Endothelial cell of hepatic sinusoid (primary cell): ENCODE results near the gene TVP23A.
"Not testable (repeated sequence)": the region's sequence is repeated elsewhere in the genome, so short reads cannot be mapped to it uniquely, and the experiment has no call there.

ENCODE experiments used
- in situ Hi-C: cut with HindIII; loops from 2 replicates; pipeline ENCODE4 v1.10.0; 2017; ENCODE audit warnings: low sequenced_read_pairs

The TVP23A gene

GRCh38 chr16:10806698-10807097 lies 11.9 kb downstream of the TVP23A start:
- in situ Hi-C loops: no loop called here

GRCh38 chr16:10805334-10805733 lies 13.3 kb downstream of the TVP23A start:
- in situ Hi-C loops: no loop called here

- in situ Hi-C loops: no loop called here
These were observed 18.9 kb downstream of the TVP23A start for GRCh38 chr16:10799736-10800135.

- in situ Hi-C loops: no loop called here
These were observed 27.5 kb downstream of the TVP23A start for GRCh38 chr16:10791048-10791447.

- in situ Hi-C loops: not testable (repeated sequence)
These were observed 30.0 kb downstream of the TVP23A start for GRCh38 chr16:10788630-10789029.

- in situ Hi-C loops: no loop called here
These were observed 31.3 kb downstream of the TVP23A start for GRCh38 chr16:10787304-10787703.

GRCh38 chr16:10782628-10783027 lies 36.0 kb downstream of the TVP23A start:
- in situ Hi-C loops: no loop called here

- in situ Hi-C loops: no loop called here
These were observed 38.0 kb downstream of the TVP23A start for GRCh38 chr16:10780628-10781027.

GRCh38 chr16:10779908-10780307 lies 38.7 kb downstream of the TVP23A start:
- in situ Hi-C loops: not testable (repeated sequence)

GRCh38 chr16:10777356-10777755 lies 41.2 kb downstream of the TVP23A start:
- in situ Hi-C loops: no loop called here

GRCh38 chr16:10776923-10777322 lies 41.7 kb downstream of the TVP23A start:
- in situ Hi-C loops: not testable (repeated sequence)

GRCh38 chr16:10776280-10776679 lies 42.3 kb downstream of the TVP23A start:
- in situ Hi-C loops: no loop called here

- in situ Hi-C loops: no loop called here
These were observed 47.7 kb downstream of the TVP23A start for GRCh38 chr16:10770907-10771306.

- in situ Hi-C loops: no loop called here
These were observed 49.2 kb downstream of the TVP23A start for GRCh38 chr16:10769381-10769780.

- in situ Hi-C loops: no loop called here
These were observed 51.5 kb downstream of the TVP23A start for GRCh38 chr16:10767127-10767526.

GRCh38 chr16:10765772-10766171 lies 52.8 kb downstream of the TVP23A start:
- in situ Hi-C loops: no loop called here

- in situ Hi-C loops: no loop called here
These were observed 55.1 kb downstream of the TVP23A start for GRCh38 chr16:10763456-10763855.

- in situ Hi-C loops: no loop called here
These were observed 56.1 kb downstream of the TVP23A start for GRCh38 chr16:10762336-10763016.

- in situ Hi-C loops: no loop called here
These were observed 57.2 kb downstream of the TVP23A start for GRCh38 chr16:10761373-10761772.

GRCh38 chr16:10760858-10761257 lies 57.7 kb downstream of the TVP23A start:
- in situ Hi-C loops: no loop called here

- in situ Hi-C loops: no loop called here
These were observed 62.0 kb downstream of the TVP23A start for GRCh38 chr16:10756574-10756973.

GRCh38 chr16:10754941-10755340 lies 63.7 kb downstream of the TVP23A start:
- in situ Hi-C loops: no loop called here

- in situ Hi-C loops: no loop called here
These were observed 64.9 kb downstream of the TVP23A start for GRCh38 chr16:10753670-10754069.
